HL-60 (cell line): ENCODE results near the gene TMEM19.
"Not testable (repeated sequence)": the region's sequence is repeated elsewhere in the genome, so short reads cannot be mapped to it uniquely, and the experiment has no call there.

ENCODE experiments used
- GABPA ChIP-seq: IDR thresholded peaks from 2 replicates; pipeline ENCODE4 v1.6.1; 2012; ENCODE audit warnings: low read depth
- POLR2AphosphoS5 ChIP-seq: IDR thresholded peaks from 2 replicates; pipeline ENCODE4 v1.6.1; 2012; ENCODE audit warnings: low read depth
- TF ChIP-seq, protein P1 (sequence below): IDR thresholded peaks from one replicate; pipeline ENCODE4 v1.5.1; 2011; ENCODE audit warnings: low read length, control low read depth, inconsistent platforms; ENCODE audit not compliant: insufficient read depth
- TF ChIP-seq, protein P2 (sequence below): IDR thresholded peaks from 2 replicates; pipeline ENCODE4 v1.6.1; 2012; ENCODE audit warnings: low read depth; ENCODE audit not compliant: insufficient replicate concordance

DNA sequence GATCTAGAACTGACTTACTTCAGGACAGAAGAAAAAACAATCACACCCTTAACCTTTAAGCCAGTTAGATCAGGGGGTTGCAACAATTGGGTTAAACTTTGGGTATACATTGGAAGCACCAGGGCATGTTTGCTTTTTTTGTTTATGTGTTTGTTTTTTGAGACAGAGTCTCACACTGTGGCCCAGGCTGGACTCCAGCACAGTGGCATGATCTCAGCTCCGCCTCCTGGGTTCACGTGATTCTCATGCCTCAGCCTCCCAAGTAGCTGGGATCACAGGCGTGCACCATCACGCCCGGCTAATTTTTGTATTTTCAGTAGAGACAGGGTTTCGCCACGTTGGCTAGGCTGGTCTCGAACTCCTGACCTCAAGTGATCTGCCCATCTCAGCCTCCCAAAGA, 16.3 kb downstream of the TMEM19 start:
- TF ChIP-seq, protein P1, sequence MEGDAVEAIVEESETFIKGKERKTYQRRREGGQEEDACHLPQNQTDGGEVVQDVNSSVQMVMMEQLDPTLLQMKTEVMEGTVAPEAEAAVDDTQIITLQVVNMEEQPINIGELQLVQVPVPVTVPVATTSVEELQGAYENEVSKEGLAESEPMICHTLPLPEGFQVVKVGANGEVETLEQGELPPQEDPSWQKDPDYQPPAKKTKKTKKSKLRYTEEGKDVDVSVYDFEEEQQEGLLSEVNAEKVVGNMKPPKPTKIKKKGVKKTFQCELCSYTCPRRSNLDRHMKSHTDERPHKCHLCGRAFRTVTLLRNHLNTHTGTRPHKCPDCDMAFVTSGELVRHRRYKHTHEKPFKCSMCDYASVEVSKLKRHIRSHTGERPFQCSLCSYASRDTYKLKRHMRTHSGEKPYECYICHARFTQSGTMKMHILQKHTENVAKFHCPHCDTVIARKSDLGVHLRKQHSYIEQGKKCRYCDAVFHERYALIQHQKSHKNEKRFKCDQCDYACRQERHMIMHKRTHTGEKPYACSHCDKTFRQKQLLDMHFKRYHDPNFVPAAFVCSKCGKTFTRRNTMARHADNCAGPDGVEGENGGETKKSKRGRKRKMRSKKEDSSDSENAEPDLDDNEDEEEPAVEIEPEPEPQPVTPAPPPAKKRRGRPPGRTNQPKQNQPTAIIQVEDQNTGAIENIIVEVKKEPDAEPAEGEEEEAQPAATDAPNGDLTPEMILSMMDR = not testable (repeated sequence)
- not testable (repeated sequence) for TF ChIP-seq POLR2AphosphoS5, GABPA
- TF ChIP-seq, protein P2, sequence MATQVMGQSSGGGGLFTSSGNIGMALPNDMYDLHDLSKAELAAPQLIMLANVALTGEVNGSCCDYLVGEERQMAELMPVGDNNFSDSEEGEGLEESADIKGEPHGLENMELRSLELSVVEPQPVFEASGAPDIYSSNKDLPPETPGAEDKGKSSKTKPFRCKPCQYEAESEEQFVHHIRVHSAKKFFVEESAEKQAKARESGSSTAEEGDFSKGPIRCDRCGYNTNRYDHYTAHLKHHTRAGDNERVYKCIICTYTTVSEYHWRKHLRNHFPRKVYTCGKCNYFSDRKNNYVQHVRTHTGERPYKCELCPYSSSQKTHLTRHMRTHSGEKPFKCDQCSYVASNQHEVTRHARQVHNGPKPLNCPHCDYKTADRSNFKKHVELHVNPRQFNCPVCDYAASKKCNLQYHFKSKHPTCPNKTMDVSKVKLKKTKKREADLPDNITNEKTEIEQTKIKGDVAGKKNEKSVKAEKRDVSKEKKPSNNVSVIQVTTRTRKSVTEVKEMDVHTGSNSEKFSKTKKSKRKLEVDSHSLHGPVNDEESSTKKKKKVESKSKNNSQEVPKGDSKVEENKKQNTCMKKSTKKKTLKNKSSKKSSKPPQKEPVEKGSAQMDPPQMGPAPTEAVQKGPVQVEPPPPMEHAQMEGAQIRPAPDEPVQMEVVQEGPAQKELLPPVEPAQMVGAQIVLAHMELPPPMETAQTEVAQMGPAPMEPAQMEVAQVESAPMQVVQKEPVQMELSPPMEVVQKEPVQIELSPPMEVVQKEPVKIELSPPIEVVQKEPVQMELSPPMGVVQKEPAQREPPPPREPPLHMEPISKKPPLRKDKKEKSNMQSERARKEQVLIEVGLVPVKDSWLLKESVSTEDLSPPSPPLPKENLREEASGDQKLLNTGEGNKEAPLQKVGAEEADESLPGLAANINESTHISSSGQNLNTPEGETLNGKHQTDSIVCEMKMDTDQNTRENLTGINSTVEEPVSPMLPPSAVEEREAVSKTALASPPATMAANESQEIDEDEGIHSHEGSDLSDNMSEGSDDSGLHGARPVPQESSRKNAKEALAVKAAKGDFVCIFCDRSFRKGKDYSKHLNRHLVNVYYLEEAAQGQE = not testable (repeated sequence)
